Left lung (tissue), 10 donors: ENCODE results near the gene NINJ1. TPM values are rescaled to one million over a fixed set of nuclear protein-coding genes. Genes with fewer than 3 reads are reported as not detected.

Experiments
- ATAC-seq: fragments of 200-7000 bp; cut with Tn5 transposase; one replicate; pipeline ENCODE4 v1.9.1; 2020; ENCODE audit warnings: moderate library complexity
- DNase-seq, 4 donors: peaks; one replicate each; pipeline ENCODE4 v3.0.0-alpha.2; 2013 to 2020
- H3K27ac ChIP-seq, 2 donors: fragments of 200-600 bp; sonication (generic) in 1 of 2; one replicate each; pipeline versions ENCODE4 v1.5.0 to v1.8.0; 2020 to 2021
- H3K27me3 ChIP-seq, 2 donors: fragments of 200-600 bp; sonication (generic) in 1 of 2; one replicate each; pipeline versions ENCODE4 v1.5.0 to v1.8.0; 2020 to 2021
- H3K36me3 ChIP-seq, 2 donors: fragments of 200-600 bp; sonication (generic) in 1 of 2; one replicate each; pipeline versions ENCODE4 v1.5.0 to v1.8.0; 2020 to 2021
- H3K4me1 ChIP-seq, 2 donors: fragments of 200-600 bp; one replicate each; pipeline ENCODE4 v1.8.0; 2021
- H3K4me3 ChIP-seq, 2 donors: fragments of 200-600 bp; sonication (generic) in 1 of 2; one replicate each; pipeline versions ENCODE4 v1.5.0 to v1.8.0; 2020 to 2021; ENCODE audit warnings: mild to moderate bottlenecking in 1 of 2
- H3K9me3 ChIP-seq, 2 donors: fragments of 200-600 bp; sonication (generic) in 1 of 2; one replicate each; pipeline versions ENCODE4 v1.5.0 to v1.8.0; 2020 to 2021
- intact Hi-C, 2 donors: fragments of 100-400 bp; cut with DNase I; formaldehyde crosslinking; loops; one replicate each; pipeline versions ENCODE4 v1.11.2 to v1.14.2; 2022
- polyA plus RNA-seq, 6 donors: library from polyadenylated mRNA; unstranded; fragments of 120-200 nt; gene quantifications; one replicate each; pipeline ENCODE4 v1.2.1, GENCODE V29; 2013; ENCODE audit not compliant: insufficient read length in 6 of 6
- total RNA-seq, 2 donors: library from RNA; stranded (reverse); fragmentation: NEBNext Ultra II Directional; extraction: Animal tissue kit (Norgen Biotek cat#: 25700); gene quantifications; one replicate each; pipeline ENCODE4 v1.2.1, GENCODE V29; 2021
- TF ChIP-seq, protein P1 (sequence below), 2 donors: fragments of 200-600 bp; sonication (generic) in 1 of 2; IDR thresholded peaks; one replicate each; pipeline versions ENCODE4 v1.5.0 to v1.8.0; 2021; ENCODE audit warnings: antibody characterized with exemption in 2 of 2
- donor health status: DM: no; HTN: yes; CAD: no.
- donor health status: DM: no; HTN: no; CAD: no.

Gene NINJ1
- total and polyA plus RNA-seq, 8 donors: 29.8 to 83.5 (median 37.8) TPM

- peak in 2 of 4 donors; percentile 8 to 23 for DNase-seq
- peaks cover 0 to 3% of the 10 kb centered on the region in 2 donors for H3K9me3 ChIP-seq
- no peak for ATAC-seq
- H3K27me3 ChIP-seq: no peaks in the 10 kb centered on the region
- intact Hi-C loops: no loop called here
- H3K4me1 ChIP-seq: peaks cover 31 to 53% of the 10 kb centered on the region in 2 donors
- no peak overlapping the region for H3K4me3 ChIP-seq
- H3K27ac ChIP-seq: peak overlapping the region in 1 of 2 donors; percentile 86
- TF ChIP-seq, protein P1, sequence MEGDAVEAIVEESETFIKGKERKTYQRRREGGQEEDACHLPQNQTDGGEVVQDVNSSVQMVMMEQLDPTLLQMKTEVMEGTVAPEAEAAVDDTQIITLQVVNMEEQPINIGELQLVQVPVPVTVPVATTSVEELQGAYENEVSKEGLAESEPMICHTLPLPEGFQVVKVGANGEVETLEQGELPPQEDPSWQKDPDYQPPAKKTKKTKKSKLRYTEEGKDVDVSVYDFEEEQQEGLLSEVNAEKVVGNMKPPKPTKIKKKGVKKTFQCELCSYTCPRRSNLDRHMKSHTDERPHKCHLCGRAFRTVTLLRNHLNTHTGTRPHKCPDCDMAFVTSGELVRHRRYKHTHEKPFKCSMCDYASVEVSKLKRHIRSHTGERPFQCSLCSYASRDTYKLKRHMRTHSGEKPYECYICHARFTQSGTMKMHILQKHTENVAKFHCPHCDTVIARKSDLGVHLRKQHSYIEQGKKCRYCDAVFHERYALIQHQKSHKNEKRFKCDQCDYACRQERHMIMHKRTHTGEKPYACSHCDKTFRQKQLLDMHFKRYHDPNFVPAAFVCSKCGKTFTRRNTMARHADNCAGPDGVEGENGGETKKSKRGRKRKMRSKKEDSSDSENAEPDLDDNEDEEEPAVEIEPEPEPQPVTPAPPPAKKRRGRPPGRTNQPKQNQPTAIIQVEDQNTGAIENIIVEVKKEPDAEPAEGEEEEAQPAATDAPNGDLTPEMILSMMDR (IDR thresholded peaks at IDR 0.05): no peak
- H3K36me3 ChIP-seq: no peaks in the 10 kb centered on the region
These were observed 33.8 kb downstream of the NINJ1 start for GRCh38 chr9:93100276-93100636.

DNA sequence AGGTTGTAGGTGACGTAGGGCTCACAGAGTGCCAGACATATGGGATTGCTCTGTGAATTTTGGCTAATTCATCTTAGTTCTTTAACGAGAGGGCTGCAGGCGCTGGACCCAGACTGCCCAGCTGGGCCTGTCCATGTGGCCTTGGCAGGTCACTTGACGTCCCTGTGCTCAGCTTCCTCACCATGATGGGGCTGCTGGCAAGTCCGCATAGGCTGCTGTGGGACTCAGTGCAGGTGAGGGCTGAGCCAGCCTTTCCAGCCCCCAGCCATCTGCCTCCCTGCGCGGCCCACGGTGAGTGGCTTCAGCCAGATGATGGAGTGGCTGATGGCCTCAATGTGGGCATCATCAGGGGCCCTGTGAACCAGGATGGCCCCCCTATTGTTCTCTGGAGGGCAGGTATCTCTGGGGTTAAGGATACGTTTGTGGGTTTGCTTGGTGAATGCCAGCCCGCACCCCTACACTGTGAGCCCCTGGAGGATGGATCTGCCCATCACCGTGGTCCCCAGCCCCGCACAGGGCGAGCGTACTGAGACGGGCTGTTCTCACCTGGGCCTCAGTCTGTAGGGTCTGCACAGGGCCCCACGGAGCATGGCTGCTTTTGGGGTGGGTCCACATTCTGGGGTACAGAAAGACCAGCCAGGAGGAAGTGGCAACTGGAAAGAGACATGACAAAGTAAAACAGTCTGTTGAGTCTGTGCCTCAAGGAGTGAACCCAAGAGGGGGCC is 34.3 kb downstream of the NINJ1 start:
- Histone ChIP-seq H3K9me3 (peaks cover 0 to 3% of the 10 kb centered on the region in 2 donors), H3K36me3 (no peaks in the 10 kb centered on the region), H3K4me1 (peaks cover 31 to 58% of the 10 kb centered on the region in 2 donors), H3K4me3 (no peak overlapping the region), H3K27ac (peak overlapping the region in 1 of 2 donors; percentile 86), H3K27me3 (no peaks in the 10 kb centered on the region)
- ATAC-seq (no peak), DNase-seq (peak in 2 of 4 donors; percentile 34 to 68)
- intact Hi-C loops: no loop called here
- TF ChIP-seq, protein P1 (IDR thresholded peaks at IDR 0.05): no peak

DNA sequence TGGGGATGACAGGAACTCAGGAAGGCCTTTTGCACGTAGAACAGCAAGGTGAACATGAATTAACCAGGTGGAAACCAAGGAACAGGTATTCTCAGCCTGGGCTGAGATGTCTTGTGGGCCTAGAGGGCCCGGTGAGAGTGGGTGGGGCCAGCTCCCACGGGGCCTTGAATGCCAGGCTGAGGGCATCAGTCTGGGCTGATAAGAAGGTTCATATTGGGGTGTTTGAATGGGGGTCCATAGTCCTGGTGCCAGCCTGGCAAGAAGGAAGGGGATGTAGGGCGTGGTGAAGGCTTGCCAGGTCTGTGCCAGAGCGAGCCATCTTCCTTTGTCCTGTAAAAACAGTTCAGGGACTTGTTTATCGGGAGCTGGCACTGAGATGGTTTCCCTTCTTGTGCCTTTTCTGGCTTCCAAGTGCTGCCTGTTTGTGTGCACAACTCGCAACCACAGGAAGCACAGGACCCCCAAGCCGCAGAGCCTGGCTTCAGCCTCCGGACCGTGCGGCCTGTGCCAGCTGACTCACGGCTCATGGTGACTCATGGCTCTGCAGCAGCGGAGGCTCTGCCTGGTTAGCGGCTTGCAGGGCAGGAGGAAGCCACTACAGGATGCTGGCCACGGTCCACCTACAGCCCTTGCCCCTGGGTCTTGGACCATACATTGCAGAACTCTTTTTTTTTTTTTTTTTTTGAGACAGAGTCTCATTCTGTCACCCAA is 35.7 kb downstream of the NINJ1 start:
- H3K4me1 ChIP-seq: peaks cover 31 to 71% of the 10 kb centered on the region in 2 donors
- TF ChIP-seq, protein P1 (IDR thresholded peaks at IDR 0.05): peak in 1 of 2 donors; percentile 12
- no peaks in the 10 kb centered on the region for H3K27me3 ChIP-seq
- intact Hi-C loops: no loop called here
- H3K9me3 ChIP-seq: no peaks in the 10 kb centered on the region
- peak in 3 of 4 donors; percentile 32 to 98 (median 95) for DNase-seq
- no peaks in the 10 kb centered on the region for H3K36me3 ChIP-seq
- H3K4me3 ChIP-seq: peak overlapping the region in 1 of 2 donors; percentile 95
- ATAC-seq: peak; percentile 40
- peak overlapping the region; percentile 86 to 87 for H3K27ac ChIP-seq

- Histone ChIP-seq H3K9me3 (no peaks in the 10 kb centered on the region), H3K4me3 (peak overlapping the region in 1 of 2 donors; percentile 95), H3K27me3 (no peaks in the 10 kb centered on the region), H3K27ac (peak overlapping the region; percentile 86 to 87), H3K36me3 (no peaks in the 10 kb centered on the region), H3K4me1 (peaks cover 36 to 76% of the 10 kb centered on the region in 2 donors)
- DNase-seq: peak in 2 of 4 donors; percentile 37 to 80
- TF ChIP-seq, protein P1 (IDR thresholded peaks at IDR 0.05): no peak
- no peak for ATAC-seq
- intact Hi-C loops: no loop called here
These were observed 36.4 kb downstream of the NINJ1 start for GRCh38 chr9:93097511-93098201.
